ENCODE data around the gene ELL.

GRCh38 chr19:18396471-18397241, 125.2 kb downstream of the ELL start:
- TF ChIP-seq CTCF (conservative IDR thresholded peaks at IDR 0.05 in 1 of 2, IDR thresholded peaks at IDR 0.05 in 1 of 2; ENCODE audit: extremely low read depth in 1 of 2, insufficient read depth in 1 of 2, low read depth in 1 of 2, low read length in 2 of 2) (no peak), EZH2 (IDR thresholded peaks at IDR 0.05; ENCODE audit: borderline replicate concordance, low read length) (no peak)

Measured in mammary epithelial cell (primary cell).